Tibial artery (tissue), 4 donors: ENCODE measurements around the gene TRMT2A.
A peak's percentile ranks its signal among the peaks of the same experiment; 100 is the strongest.

Source experiments
- DNase-seq, 2 donors: peaks; one replicate each; pipeline ENCODE4 v3.0.0-alpha.2; 2019
- H3K27ac ChIP-seq, 2 donors: fragments of 200-600 bp; sonication (generic) in 1 of 2; 1 replicate in 1 of 2; 2 replicates in 1 of 2; pipeline ENCODE4 v1.5.1; 2018 to 2019; ENCODE audit warnings: mild to moderate bottlenecking in 1 of 2
- H3K27me3 ChIP-seq, 2 donors: fragments of 200-600 bp; sonication (generic) in 1 of 2; one replicate each; pipeline versions ENCODE4 v1.5.1 to v1.6.0; 2016 to 2019
- H3K36me3 ChIP-seq, 3 donors: fragments of 200-600 bp; sonication (generic) in 2 of 3; one replicate each; pipeline ENCODE4 v1.5.1; 2016 to 2019; ENCODE audit warnings: mild to moderate bottlenecking in 2 of 3
- H3K4me1 ChIP-seq, 4 donors: fragments of 200-600 bp; sonication (generic) in 2 of 4; 1 replicate in 3 of 4; 2 replicates in 1 of 4; pipeline ENCODE4 v1.5.1; 2016 to 2019
- H3K4me3 ChIP-seq, 2 donors: fragments of 200-600 bp; sonication (generic) in 1 of 2; 1 replicate in 1 of 2; 2 replicates in 1 of 2; pipeline ENCODE4 v1.5.1; 2018 to 2019; ENCODE audit warnings: mild to moderate bottlenecking in 2 of 2
- H3K9me3 ChIP-seq, 3 donors: fragments of 200-600 bp; sonication (generic) in 1 of 3; one replicate each; pipeline ENCODE4 v1.5.1; 2016 to 2019
- CTCF ChIP-seq, 2 experiments: fragments of 200-600 bp in 1 of 2; fragments of 450-650 bp in 1 of 2; IDR thresholded peaks; one replicate each; pipeline ENCODE4 v1.5.1; 2017 to 2019; ENCODE audit warnings: antibody characterized with exemption in 2 of 2, mild to moderate bottlenecking in 1 of 2, moderate library complexity in 1 of 2
- intact Hi-C: fragments of 100-400 bp; cut with DNase I; formaldehyde crosslinking; loops from one replicate; pipeline ENCODE4 v1.15.0; 2023; ENCODE audit warnings: low total_unique reads

Gene TRMT2A

GRCh38 chr22:20089226-20089976, 27.6 kb downstream of the TRMT2A start:
- peak in 1 of 2 donors; percentile 59 for DNase-seq
- H3K27ac ChIP-seq, result no peak overlapping the region

GRCh38 chr22:20088263-20088648, 28.8 kb downstream of the TRMT2A start:
- Histone ChIP-seq H3K4me1 (peaks cover 6 to 24% (median 14%) of the 10 kb centered on the region in 4 donors), H3K27ac (no peak overlapping the region), H3K36me3 (peaks cover 75 to 78% (median 77%) of the 10 kb centered on the region in 3 donors), H3K4me3 (no peak overlapping the region), H3K27me3 (no peaks in the 10 kb centered on the region), H3K9me3 (no peaks in the 10 kb centered on the region)
- TF ChIP-seq CTCF (IDR thresholded peaks at IDR 0.05), result no peak
- intact Hi-C loops, result loop anchor here (2.0 kb wide), 1 partner anchor 21 kb away; no protein-coding TSS in a partner anchor
- peak in 1 of 2 donors; percentile 37 for DNase-seq

More at GRCh38 chr22:20089226-20089976, 27.6 kb downstream of the TRMT2A start:
- Histone ChIP-seq H3K27me3 (no peaks in the 10 kb centered on the region), H3K9me3 (no peaks in the 10 kb centered on the region), H3K4me3 (no peak overlapping the region), H3K4me1 (peaks cover 0 to 13% (median 8%) of the 10 kb centered on the region in 4 donors), H3K36me3 (peaks cover 81 to 89% (median 89%) of the 10 kb centered on the region in 3 donors)
- no peak for TF ChIP-seq CTCF (IDR thresholded peaks at IDR 0.05)
- intact Hi-C loops, result loop anchor here (2.0 kb wide), 1 partner anchor 19 kb away; no protein-coding TSS in a partner anchor

- DNase-seq, result peak in 1 of 2 donors; percentile 51
- Histone ChIP-seq H3K4me1 (peaks cover 6 to 27% (median 19%) of the 10 kb centered on the region in 4 donors), H3K9me3 (no peaks in the 10 kb centered on the region), H3K27me3 (no peaks in the 10 kb centered on the region), H3K27ac (no peak overlapping the region), H3K36me3 (peaks cover 69 to 71% (median 70%) of the 10 kb centered on the region in 3 donors), H3K4me3 (no peak overlapping the region)
- intact Hi-C loops, result loop anchor here (2.0 kb wide), 1 partner anchor 21 kb away; no protein-coding TSS in a partner anchor
- TF ChIP-seq CTCF (IDR thresholded peaks at IDR 0.05), result no peak
These were observed 29.4 kb downstream of the TRMT2A start for GRCh38 chr22:20087319-20088262.

GRCh38 chr22:20086763-20087162, 30.3 kb downstream of the TRMT2A start:
- intact Hi-C loops, result no loop called here

More at GRCh38 chr22:20086763-20087162, 30.3 kb downstream of the TRMT2A start:
- Histone ChIP-seq H3K9me3 (no peaks in the 10 kb centered on the region), H3K36me3 (peaks cover 60 to 66% (median 62%) of the 10 kb centered on the region in 3 donors), H3K4me3 (no peak overlapping the region), H3K27me3 (no peaks in the 10 kb centered on the region), H3K27ac (no peak overlapping the region), H3K4me1 (peaks cover 6 to 35% (median 28%) of the 10 kb centered on the region in 4 donors)
- TF ChIP-seq CTCF (IDR thresholded peaks at IDR 0.05), result no peak
- DNase-seq, result no peak
